ENCODE results near the gene VPS13D. TPM values are rescaled to one million over a fixed set of nuclear protein-coding genes. Genes with fewer than 3 reads are reported as not detected.

The VPS13D gene
- total RNA-seq, 1 donor from 2014 or later, result 81.7 TPM

DNA sequence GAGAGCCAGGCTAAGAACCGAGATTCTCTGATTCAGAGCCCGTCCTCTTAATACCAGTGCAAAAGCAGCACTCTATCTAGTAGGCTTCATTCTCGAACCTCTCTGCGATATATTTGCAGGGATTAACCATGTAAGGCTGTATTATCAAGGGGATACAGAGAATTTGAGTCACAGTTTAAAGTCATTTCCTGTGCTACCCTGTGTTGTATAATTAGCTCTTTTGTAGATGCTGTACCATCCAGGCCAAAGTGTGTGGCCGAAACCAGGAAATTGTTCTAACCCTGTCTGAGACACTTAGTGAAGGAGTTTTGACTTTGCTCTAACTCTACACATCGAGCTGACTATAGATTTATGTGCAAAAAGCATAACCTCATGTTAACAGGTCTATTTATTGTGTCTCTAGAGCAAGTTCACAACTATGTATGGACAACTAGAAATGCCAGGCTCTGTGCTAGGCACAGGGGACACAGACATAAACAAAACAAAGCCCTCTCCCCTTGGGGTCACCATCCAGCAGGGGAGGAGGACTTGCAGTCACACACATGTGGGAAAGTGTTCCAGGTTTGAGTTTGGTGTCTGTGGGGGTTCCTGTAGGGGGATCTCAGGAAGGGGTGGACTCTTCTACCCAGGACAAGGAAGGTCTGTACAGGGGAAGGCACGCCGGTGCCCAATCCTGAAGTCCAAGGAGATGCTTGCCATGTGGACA is 206.0 kb downstream of the VPS13D start:
- Histone ChIP-seq H3K36me3 (peaks cover 5% of the 10 kb centered on the region), H3K9me3 (no peaks in the 10 kb centered on the region), H3K27me3 (ENCODE audit: low read depth) (no peaks in the 10 kb centered on the region), H3K4me1 (peaks cover 61% of the 10 kb centered on the region), H3K4me3 (no peak overlapping the region), H3K27ac (peak overlapping the region; percentile 43)
- TF ChIP-seq, protein P1, sequence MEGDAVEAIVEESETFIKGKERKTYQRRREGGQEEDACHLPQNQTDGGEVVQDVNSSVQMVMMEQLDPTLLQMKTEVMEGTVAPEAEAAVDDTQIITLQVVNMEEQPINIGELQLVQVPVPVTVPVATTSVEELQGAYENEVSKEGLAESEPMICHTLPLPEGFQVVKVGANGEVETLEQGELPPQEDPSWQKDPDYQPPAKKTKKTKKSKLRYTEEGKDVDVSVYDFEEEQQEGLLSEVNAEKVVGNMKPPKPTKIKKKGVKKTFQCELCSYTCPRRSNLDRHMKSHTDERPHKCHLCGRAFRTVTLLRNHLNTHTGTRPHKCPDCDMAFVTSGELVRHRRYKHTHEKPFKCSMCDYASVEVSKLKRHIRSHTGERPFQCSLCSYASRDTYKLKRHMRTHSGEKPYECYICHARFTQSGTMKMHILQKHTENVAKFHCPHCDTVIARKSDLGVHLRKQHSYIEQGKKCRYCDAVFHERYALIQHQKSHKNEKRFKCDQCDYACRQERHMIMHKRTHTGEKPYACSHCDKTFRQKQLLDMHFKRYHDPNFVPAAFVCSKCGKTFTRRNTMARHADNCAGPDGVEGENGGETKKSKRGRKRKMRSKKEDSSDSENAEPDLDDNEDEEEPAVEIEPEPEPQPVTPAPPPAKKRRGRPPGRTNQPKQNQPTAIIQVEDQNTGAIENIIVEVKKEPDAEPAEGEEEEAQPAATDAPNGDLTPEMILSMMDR (IDR thresholded peaks at IDR 0.05), result no peak
- ATAC-seq, result peak; percentile 20 to 40
- intact Hi-C loops (cut with DNase I), result no loop called here
- no peak for DNase-seq

DNA sequence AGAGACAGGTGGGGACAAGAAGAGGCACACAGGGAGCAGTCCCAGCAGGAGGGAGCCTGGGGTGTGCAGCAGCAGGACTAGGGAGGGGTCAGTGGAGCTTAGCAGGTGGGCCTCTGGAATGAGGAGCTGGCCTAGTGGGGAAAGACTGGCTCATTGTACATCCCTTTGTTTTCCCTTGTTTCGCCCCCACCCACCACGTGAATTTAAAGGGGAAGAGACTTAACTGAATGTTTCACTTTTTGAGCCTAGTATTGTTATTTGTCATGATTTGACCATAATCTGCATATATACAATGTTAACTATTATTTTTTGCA is 206.5 kb downstream of the VPS13D start:
- no peaks in the 10 kb centered on the region for H3K9me3 ChIP-seq
- intact Hi-C loops (cut with DNase I), result no loop called here
- DNase-seq (no peak), ATAC-seq (no peak)
- TF ChIP-seq, protein P1 (IDR thresholded peaks at IDR 0.05), result no peak
- H3K27me3 ChIP-seq (ENCODE audit: low read depth), result no peaks in the 10 kb centered on the region
- H3K36me3 ChIP-seq, result peaks cover 5% of the 10 kb centered on the region
- H3K4me1 ChIP-seq, result peaks cover 61% of the 10 kb centered on the region
- H3K27ac ChIP-seq, result peak overlapping the region; percentile 43
- H3K4me3 ChIP-seq, result no peak overlapping the region

DNA sequence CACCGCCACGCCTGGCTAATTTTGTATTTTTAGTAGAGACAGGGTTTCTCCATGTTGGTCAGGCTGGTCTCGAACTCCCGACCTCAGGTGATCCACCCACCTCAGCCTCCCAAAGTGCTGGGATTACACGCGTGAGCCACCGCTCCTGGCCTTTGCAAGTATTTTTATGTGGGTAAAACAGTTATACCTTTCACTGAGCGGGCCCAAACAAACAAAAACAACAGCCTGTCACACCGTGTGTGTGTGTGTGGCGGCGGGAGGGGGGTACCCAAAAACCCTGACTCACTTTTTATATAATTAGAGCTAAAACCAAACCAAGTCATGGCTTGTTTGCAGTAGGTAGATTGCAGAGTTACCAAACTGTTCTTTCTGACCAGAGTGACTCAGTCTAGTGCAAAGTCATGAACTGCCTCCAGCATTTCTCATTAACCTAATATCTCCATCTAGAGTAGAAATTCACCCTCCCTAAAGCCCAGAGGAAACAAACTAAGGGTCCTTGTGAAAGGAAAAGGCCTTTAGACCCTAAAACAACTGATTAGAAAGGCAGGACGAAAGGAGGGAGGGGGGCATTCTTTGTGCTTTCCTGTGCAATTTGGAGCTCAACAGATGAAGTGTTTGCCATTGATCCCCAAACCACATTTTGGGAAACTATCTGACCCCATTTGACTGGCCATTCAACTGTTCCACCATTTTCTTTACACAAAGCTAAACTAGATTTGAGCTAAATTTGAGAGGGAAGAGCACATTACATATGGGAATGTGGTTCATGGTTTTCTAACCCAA is 207.2 kb downstream of the VPS13D start:
- no peak for ATAC-seq
- H3K27ac ChIP-seq, result no peak overlapping the region

DNA sequence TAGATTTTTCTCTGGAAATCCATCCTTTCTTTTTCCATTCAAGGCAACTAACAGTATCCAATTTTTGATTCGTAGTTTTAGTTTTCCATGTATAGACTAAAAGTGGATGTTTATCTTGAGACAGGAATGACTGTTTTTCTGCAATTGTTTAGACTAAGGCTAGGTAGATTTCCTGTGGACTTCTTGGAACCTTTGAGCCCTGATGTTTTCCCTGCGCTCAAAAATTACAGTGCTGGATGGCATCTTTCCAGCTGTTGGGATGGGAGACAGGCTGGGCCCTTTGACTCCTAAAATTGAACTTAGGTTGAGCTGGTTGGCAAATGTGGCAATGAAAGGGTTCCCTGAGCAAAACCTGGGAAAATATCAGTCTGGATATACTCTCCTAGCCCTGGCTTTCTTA is 207.8 kb downstream of the VPS13D start:
- intact Hi-C loops (cut with DNase I), result no loop called here
- Histone ChIP-seq H3K4me1 (peaks cover 60% of the 10 kb centered on the region), H3K27me3 (ENCODE audit: low read depth) (no peaks in the 10 kb centered on the region), H3K36me3 (peaks cover 2% of the 10 kb centered on the region), H3K27ac (no peak overlapping the region), H3K9me3 (no peaks in the 10 kb centered on the region), H3K4me3 (no peak overlapping the region)
- no peak for ATAC-seq
- TF ChIP-seq, protein P1 (IDR thresholded peaks at IDR 0.05), result no peak
- no peak for DNase-seq

More for the DNA sequence above, 207.2 kb downstream of the VPS13D start:
- TF ChIP-seq, protein P1 (IDR thresholded peaks at IDR 0.05), result no peak
- H3K27me3 ChIP-seq (ENCODE audit: low read depth), result no peaks in the 10 kb centered on the region
- H3K9me3 ChIP-seq, result no peaks in the 10 kb centered on the region
- no peak overlapping the region for H3K4me3 ChIP-seq
- DNase-seq, result no peak
- peaks cover 5% of the 10 kb centered on the region for H3K36me3 ChIP-seq
- peaks cover 61% of the 10 kb centered on the region for H3K4me1 ChIP-seq
- intact Hi-C loops (cut with DNase I), result no loop called here

DNA sequence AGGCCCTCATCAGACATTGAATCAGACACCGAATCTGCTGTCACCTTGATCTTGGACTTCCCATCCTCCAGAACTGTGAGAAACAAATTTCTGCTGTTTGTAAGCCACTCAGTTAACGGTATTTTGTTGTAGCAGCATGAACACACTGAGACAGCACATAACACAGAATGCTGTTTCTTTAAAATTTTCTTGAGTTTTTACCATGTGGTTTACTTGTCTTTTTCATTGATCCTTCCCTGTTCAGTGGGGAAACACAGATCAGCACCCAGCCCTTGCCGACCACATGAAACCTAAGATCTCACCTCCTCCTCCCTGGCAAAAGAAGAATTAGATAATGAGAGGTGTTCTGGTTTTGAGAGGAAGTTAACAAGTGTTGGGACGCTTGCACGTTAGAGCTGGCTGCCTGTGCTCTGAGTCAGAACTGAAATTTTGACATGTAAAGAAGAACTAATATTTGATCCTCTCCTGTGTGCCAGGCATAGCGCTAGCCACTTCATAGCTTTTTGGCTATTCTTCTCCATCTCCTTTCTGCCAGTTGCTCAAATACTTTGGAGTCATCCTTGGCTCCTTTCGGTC is 208.6 kb downstream of the VPS13D start:
- Histone ChIP-seq H3K36me3 (no peaks in the 10 kb centered on the region), H3K27ac (no peak overlapping the region), H3K27me3 (ENCODE audit: low read depth) (no peaks in the 10 kb centered on the region), H3K4me1 (peaks cover 52% of the 10 kb centered on the region), H3K4me3 (no peak overlapping the region), H3K9me3 (no peaks in the 10 kb centered on the region)
- intact Hi-C loops (cut with DNase I), result no loop called here
- ATAC-seq (no peak), DNase-seq (no peak)
- TF ChIP-seq, protein P1 (IDR thresholded peaks at IDR 0.05), result no peak

Measured in lower lobe of right lung (tissue), 2 donors.